ENCODE measurements around the gene NSL1. TPM values are rescaled to one million over a fixed set of nuclear protein-coding genes. Genes with fewer than 3 reads are reported as not detected.
A peak's percentile ranks its signal among the peaks of the same experiment; 100 is the strongest.

Gene NSL1
- total and polyA plus RNA-seq, 9 of the 15 experiments (the other 6 are each of a cell fraction or from before 2014, with no cell fraction given) = 53.5 to 108 (median 59.1) TPM

- no peak for TF ChIP-seq ZNF407 (IDR thresholded peaks at IDR 0.05; ENCODE audit: low read depth)
- no peak for TF ChIP-seq CLOCK (CRISPR knock-in tag; IDR thresholded peaks at IDR 0.05; ENCODE audit: borderline replicate concordance)
- peak; percentile 96 for TF ChIP-seq GTF2F1 (IDR thresholded peaks at IDR 0.05; ENCODE audit: low read depth, low read length)
- TF ChIP-seq ZNF253 (CRISPR knock-in tag; conservative IDR thresholded peaks at IDR 0.05) = no peak
- TF ChIP-seq NEUROD1 (IDR thresholded peaks at IDR 0.05; ENCODE audit: borderline replicate concordance, low read depth, low read length, partially characterized antibody) = peak; percentile 96
- peak; percentile 87; the same call in 1 of the 2 replicates for TF ChIP-seq ZC3H4 (CRISPR knock-in tag; IDR thresholded peaks at IDR 0.05; ENCODE audit: borderline replicate concordance)
- TF ChIP-seq TAF1 (IDR thresholded peaks at IDR 0.05; ENCODE audit: control insufficient read depth, extremely low read depth, insufficient read depth, low read length, severe bottlenecking) = peak; percentile 100
- TF ChIP-seq RBM34 (IDR thresholded peaks at IDR 0.05; ENCODE audit: borderline replicate concordance, insufficient read depth, low read length) = no peak
- TF ChIP-seq BACH1 (tag; IDR thresholded peaks at IDR 0.05) = no peak
- peak; percentile 67 for TF ChIP-seq LCOR (CRISPR knock-in tag; IDR thresholded peaks at IDR 0.05)
- TF ChIP-seq SAP30 (IDR thresholded peaks at IDR 0.05; ENCODE audit: borderline replicate concordance, insufficient read depth, low read depth, low read length, poor library complexity, severe bottlenecking) = peak; percentile 49
- TF ChIP-seq RBM39 (optimal IDR thresholded peaks at IDR 0.05; ENCODE audit: low read depth, low read length) = peak; percentile 81
- peak; percentile 72 for TF ChIP-seq L3MBTL2 (IDR thresholded peaks at IDR 0.05)
- TF ChIP-seq DEAF1 (CRISPR knock-in tag; IDR thresholded peaks at IDR 0.05) = peak; percentile 7; the same call in 1 of the 2 replicates
These were observed at the start of gene NSL1, which contains the start of gene TATDN3 (continued) for GRCh38 chr1:212791676-212792395.

Data from K562 (cell line).